ENCODE results near the gene LIMS3. TPM values are rescaled to one million over a fixed set of nuclear protein-coding genes. Genes with fewer than 3 reads are reported as not detected.
"Not testable (repeated sequence)": the region's sequence is repeated elsewhere in the genome, so short reads cannot be mapped to it uniquely, and the experiment has no call there.

The LIMS3 gene, protein sequence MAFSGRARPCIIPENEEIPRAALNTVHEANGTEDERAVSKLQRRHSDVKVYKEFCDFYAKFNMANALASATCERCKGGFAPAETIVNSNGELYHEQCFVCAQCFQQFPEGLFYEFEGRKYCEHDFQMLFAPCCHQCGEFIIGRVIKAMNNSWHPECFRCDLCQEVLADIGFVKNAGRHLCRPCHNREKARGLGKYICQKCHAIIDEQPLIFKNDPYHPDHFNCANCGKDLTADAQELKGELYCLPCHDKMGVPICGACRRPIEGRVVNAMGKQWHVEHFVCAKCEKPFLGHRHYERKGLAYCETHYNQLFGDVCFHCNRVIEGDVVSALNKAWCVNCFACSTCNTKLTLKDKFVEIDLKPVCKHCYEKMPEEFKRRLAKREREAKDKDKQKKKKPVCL
- total RNA-seq, result 6.4 TPM
- long read RNA-seq, result 0 reads

DNA sequence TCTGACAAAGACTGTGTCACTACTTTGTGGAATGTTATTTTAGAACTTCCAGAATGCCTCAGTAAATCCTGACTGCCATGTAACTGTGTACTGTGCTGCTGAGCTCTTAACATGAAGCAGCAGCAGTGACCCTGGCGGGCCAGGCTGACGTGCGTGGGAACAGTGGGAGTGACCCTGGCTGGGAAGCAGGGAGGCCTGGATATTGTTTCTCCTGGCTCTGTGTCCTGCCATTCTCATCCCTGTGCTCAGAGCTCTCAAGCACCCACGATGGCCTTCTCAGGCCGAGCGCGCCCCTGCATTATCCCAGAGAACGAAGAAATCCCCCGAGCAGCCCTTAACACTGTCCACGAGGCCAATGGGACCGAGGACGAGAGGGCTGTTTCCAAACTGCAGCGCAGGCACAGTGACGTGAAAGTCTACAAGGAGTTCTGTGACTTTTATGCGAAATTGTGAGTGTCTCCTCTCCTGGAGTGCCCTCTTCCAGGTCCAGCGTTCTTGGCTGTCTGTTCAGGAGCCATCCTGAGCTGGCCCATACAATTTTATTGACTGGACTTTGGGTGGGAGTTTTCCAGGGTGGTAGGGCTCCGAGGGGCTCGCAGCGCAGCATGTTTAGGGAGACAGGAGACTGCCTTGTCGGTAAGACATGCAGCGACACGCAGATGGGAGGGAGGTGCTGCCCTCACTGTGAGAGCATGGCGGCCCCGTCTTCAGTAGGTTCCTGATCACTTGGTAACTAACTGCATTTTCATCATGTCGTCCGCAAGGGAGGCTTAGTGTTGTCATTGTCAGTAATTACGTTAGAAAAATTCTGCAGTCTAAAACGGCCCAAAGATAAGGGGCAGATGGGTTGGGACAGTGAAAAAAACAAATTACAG is at the start of gene LIMS3:
Gene LIMS3, plus strand, starts transcription at position 227 of the 875 bp plus-strand sequence. Its CDS starts 41 bp downstream, at position 268.
- intact Hi-C loops (cut with DNase I); DNase-seq (ENCODE audit: low spot score): not testable (repeated sequence)

DNA sequence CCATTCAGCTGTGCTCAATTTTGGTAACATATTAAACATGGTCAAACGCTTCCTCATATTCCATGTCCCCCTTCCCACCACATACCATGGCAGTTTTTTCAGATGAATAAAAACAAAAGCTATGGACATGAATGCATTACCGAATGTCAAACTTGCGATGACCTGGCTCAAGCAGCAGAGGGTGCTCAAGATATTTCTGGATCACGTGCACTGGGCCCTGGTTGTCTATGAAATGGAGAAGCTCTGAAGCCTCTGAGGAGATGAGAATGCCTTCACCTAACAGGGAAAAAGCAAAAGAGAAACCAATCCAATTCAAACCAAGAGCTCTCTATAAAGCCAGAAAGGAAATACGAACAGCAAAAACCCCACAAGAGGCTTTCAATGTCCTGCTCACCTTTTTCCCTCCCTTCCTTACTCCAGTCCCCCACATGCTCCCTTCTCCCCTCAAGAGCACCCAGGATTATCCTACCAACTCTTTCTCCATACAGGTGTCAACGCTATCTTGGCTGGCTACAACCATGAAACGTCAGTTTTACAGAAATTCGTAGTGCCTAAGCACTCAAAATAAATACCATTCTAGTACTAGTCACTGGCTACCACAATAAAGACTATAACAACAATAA is 27.2 kb upstream of the LIMS3 start:
- DNase-seq (ENCODE audit: low spot score); intact Hi-C loops (cut with DNase I): not testable (repeated sequence)

DNA sequence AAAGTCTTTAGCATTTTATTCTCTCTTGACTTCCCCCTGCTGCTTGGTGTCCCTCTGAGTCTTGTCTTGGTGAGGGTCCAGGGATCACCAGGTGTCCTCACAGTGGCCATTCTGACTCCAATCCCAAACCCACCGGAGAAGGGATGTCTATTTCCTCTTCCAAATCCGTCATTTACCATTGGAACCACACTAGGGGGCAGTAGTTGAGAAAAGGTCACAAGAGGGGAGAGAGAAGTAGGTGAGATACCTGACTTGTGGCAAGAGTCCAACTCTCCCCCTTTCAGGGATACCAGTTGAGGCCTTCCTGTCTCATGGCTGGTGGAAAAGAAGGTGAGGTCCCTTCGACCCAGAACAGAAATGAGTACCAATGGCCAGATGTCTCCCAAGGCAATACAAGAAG is 21.9 kb upstream of the LIMS3 start:
- DNase-seq (ENCODE audit: low spot score); intact Hi-C loops (cut with DNase I): not testable (repeated sequence)

DNA sequence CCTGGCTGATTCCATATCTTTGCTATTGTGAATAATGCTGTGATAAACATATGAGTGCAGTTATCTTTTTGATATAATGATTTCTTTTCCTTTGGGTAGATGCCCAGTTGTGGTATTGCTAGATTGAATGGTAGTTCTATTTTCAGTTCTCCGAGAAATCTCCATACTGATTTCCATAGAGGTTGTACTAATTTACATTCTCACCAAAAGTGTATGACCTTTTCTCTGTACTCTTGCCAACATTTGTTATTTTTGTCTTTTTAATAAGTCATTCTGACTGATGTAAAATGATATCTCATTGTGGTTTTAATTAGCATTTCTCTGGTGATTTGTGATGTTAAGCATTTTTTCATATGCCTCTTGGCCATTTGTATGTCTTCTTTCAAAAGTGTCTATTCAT is 16.4 kb upstream of the LIMS3 start:
- DNase-seq (ENCODE audit: low spot score); intact Hi-C loops (cut with DNase I): not testable (repeated sequence)

DNA sequence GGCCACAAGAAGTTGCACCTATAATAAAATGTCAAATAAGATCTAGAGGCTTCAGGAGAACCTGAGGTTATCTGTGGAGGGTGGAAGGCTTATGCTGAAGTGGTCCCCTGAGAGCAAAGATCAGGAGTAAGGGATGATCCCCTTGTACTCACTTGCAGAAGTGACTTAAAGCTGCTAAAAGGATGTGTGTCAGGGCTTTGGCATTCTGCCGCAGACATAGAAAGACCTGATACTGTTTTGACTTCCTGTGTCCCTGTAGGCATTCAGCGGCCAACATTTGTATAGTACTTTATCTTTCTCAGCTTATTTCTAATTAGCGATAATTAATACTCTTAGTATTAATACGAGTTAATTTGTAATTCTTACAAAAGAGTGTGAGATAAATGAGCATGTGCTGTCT is 10.1 kb upstream of the LIMS3 start:
- DNase-seq (ENCODE audit: low spot score); intact Hi-C loops (cut with DNase I): not testable (repeated sequence)

DNA sequence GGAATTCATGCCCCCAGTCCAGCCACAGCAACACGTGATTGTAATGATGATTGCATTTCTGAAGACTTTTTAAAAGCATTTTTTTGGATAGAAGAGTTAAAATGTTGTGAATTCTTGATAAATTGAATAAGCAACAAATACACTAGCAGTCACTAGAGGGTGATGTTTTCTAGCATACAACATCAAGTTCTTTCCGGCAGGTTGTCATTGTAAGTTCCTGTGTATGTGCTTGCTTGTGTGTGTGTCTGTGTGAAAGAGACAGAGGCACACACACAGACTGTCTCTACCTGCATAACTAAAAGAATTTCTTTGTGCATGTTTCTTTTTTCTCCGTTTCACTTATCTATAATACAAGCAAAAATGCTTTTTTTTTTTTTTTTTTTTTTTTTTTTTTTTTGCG is 8.6 kb upstream of the LIMS3 start:
- intact Hi-C loops (cut with DNase I); DNase-seq (ENCODE audit: low spot score): not testable (repeated sequence)

DNA sequence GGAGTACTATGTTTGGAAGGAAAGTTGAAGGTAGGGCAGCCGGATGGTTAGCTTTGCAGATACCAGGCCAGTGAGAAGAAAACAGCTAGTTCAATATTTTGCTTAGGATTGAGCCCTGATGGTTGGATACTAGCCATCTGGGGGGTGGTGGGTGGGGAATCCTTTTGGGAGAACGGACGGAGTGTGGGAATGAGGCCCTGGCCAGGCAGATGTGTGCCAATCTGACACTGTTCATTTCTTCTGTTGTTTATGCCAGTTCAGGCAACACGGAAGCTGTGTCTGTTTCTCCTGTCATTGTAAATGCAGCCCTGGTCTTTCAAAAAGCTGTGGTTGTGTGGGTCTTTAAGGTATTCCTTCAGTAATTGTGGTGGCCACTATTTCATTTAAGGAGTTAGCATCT is 7.5 kb upstream of the LIMS3 start:
- DNase-seq (ENCODE audit: low spot score); intact Hi-C loops (cut with DNase I): not testable (repeated sequence)

DNA sequence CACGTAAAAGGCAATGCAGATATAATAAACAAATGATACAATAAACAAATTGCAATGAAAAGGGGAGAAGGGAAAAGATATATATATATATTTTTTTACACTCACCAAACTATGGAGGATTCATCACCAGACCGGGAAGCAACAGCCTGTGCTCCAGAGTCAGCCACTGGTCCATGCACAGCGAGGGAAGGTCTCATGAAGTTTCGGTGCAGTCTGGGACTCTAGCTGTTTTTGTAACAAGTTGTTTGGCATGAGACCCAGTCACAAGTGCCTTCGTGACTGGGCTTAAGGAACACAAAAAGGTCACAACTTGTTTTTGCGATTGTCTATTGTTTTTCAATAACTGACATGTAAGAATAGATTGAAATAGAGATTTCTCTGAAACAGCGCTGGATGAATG is 4.8 kb upstream of the LIMS3 start:
- intact Hi-C loops (cut with DNase I); DNase-seq (ENCODE audit: low spot score): not testable (repeated sequence)

DNA sequence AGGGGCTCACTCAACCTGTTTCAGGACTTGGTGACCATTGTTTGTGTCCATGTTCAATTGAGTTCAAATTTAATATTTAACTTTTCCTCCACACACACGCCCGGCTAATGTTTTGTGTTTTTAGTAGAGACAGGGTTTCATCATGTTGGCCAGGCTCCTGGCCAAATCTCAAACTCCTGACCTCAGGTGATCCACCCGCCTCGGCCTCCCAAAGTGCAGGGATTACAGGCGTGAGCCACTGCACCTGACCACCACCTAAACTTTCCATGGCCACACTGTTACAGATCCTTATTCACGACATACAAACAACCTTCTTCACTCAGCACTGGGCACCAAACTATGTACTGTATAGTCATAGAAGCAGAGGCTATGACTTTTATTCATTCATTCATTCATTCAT is 4.3 kb upstream of the LIMS3 start:
- intact Hi-C loops (cut with DNase I); DNase-seq (ENCODE audit: low spot score): not testable (repeated sequence)

DNA sequence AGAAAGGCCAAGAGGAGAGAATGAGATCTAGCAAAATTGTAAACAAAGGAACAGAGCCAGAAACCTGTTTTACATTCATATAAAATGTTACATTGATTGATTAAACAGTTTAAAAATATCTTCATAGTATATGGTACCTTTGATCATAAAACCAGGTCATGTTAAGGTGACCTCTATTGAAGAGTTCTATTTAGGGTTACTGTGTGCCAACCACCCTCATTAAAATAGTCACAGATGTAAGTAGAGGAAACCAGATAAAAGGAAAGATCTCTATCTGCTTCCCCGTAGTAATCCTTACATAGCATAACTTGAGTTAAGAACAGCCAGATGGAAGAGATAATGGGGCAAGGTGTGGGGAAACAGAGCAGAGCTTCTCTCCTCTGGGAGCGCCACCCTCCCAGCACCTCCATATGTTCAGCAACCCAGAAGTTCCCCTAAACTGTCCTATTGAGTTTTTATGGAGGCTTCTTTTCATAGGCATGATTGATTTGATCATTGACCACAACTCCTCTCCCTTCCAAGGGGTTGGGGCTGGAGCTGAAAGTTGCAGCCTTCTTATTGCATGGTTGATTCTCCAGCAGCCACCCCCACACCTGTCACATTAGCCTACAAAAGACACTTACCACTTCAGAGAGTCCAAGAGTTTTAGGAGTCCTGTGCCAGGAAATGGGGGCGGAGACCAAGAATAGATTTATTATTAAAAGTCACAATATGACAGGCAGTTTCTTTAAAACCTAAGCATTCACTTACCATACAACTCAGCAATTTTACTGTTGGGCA is 3.2 kb upstream of the LIMS3 start:
- intact Hi-C loops (cut with DNase I); DNase-seq (ENCODE audit: low spot score): not testable (repeated sequence)

DNA sequence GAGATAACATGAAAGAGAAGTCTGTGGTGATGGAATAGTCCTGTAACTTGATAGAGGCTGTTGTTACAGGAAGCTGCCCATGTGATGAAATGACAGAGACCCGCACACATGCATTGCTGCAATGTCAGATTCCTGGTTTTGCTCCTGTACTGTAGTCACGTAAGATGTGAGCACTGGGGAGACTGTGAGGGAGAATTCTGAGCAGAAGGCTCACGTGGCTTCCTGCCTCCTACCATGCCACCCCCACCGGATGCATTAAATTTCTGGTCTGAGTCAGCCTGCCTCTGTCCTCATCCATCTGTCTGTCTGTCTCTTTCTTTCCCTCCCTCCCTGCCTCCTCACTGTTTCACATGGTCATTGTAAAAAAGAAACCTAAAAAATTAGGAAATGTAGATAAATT is 2.3 kb upstream of the LIMS3 start:
- intact Hi-C loops (cut with DNase I); DNase-seq (ENCODE audit: low spot score): not testable (repeated sequence)

DNA sequence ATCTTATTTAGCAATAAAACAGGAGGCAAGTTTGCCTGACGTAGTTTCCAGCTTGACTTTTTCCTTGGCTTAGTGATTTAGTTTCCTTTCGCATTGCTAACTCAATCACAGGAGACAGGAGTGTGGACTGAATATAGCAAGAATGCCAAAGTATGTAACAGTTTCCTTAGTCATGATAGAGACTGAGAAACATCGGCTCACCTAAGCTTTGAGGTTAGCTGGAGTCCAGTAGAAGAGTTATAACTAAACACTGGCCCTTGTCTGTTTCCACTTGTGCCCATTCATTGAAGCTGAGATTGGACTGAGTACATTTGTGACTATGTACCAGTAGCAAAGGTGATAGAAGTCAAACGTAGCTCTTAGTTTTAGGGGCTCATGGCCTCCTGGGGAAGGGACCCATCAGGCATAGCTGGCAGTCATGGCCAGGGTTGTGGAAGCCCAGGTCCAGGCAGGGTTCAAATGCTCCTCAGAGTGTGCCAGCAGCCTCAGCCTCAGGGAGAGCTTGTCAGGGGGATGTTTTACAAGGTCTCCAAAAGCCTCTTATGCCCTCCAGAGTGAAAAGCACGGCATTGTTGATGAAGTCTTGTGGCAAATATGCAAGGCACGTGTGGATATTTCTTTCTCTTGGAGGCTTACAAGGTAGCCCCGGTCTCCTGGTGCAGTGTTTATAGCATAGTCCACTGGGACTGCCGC is 573 bp upstream of the LIMS3 start:
- intact Hi-C loops (cut with DNase I), result not testable (repeated sequence)

DNA sequence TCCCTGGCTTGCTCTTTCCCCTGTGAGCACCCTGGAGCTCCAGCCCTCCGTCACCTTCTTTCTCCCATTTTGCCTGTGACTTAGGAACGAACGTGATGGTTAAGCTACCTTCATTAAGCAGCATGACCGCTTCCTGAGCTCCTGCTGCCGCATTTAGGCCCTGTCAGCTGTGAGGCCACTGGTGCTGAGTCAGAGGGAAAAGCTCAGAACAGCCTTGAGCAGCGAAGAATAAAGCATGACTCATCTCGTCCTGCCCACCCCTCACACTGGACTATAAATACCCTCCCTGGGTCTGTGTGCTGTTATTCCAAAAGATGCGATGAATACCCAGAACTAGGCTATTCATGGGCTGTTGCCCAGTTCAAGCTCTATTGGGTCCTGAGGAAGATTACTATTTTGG is 7.3 kb downstream of the LIMS3 start:
- DNase-seq (ENCODE audit: low spot score); intact Hi-C loops (cut with DNase I): not testable (repeated sequence)

More for the DNA sequence above, 573 bp upstream of the LIMS3 start:
- not testable (repeated sequence) for DNase-seq (ENCODE audit: low spot score)

DNA sequence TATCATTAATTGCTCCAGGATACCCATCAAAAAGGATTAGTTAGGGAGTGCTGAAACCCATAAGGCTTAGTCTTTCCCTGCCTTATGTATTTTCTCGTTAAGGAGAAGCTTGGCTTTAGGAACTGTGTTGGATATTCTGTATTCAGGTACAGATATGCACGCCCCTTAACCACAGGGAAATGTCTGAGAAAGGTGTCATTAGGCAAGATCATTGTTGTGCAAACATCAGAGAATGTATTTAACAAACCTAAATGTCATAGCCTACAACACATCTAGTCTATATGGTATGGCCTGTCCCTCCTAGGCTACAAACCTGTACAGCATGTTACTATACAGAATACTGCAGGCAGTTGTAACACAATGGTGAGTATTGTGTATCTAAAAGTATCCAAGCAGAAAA is 10.1 kb downstream of the LIMS3 start:
- DNase-seq (ENCODE audit: low spot score); intact Hi-C loops (cut with DNase I): not testable (repeated sequence)

DNA sequence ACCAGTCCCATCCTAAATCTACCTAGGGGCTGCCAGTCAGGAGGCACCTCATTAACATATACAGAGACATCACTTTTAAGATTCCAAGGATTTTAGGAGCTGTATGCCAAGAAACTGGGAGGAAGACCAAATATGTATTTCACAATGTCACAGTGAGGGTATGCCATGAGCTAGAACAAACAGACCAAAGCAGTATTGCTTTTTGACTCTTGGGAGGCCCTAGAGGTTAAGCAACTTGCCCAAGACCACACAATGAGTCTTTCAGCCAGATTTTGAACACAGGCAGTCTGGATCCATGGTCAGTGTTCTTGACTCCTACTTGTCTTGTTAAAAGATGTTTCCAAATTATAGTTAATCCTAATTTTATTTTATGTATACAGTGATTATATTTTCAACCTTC is 12.3 kb downstream of the LIMS3 start:
- intact Hi-C loops (cut with DNase I); DNase-seq (ENCODE audit: low spot score): not testable (repeated sequence)

DNA sequence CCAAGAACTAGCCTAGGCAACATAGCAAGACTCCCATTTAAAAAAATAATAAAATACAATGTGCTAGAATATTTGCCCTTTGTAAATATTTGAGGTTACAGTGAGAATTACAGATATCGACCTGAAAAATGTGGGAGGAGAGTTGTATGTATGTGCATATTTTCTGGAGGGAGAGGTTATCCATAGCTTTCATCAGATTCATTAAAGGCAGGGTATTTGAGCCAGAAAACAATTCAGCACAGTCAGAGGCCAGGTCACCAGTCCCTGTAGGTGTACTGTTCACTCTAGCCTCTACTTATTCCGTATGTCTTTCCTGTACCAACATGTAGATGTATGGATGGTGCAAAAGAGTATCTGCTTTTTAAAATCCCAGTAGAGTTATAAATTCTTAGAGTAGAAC is 15.4 kb downstream of the LIMS3 start:
- DNase-seq (ENCODE audit: low spot score); intact Hi-C loops (cut with DNase I): not testable (repeated sequence)

DNA sequence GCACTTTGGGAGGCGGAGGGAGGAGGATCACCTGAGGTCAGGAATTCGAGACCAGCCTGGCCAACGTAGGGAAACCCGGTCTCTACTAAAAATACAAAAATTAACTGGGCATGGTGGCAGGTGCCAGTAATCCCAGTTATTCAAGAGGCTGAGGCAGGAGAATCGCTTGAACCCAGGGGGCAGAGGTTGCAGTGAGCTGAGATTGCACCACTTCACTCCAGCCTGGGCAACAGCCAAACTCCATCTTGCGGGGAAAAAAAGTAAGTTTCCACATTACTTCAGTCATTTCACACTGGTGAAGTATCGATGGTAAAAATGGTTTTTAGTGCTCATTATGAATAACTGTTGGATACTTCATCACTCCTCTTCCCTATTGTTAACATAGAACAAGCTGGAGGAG is 16.1 kb downstream of the LIMS3 start:
- intact Hi-C loops (cut with DNase I); DNase-seq (ENCODE audit: low spot score): not testable (repeated sequence)

DNA sequence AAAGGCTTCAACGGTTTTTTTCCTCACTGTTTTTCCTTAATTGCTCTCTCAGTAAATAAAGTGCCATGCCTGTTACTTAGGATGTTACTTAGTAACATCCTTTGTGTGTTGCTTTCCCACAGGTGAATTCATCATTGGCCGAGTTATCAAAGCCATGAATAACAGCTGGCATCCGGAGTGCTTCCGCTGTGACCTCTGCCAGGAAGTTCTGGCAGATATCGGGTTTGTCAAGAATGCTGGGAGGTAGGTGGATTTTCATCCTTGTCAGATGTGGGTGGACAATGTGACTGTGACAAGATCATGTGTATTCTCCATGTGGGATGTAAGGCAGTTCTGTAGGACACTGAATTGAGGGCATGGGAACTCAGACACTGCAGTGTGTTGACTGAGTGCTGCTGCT is 17.3 kb downstream of the LIMS3 start:
- intact Hi-C loops (cut with DNase I); DNase-seq (ENCODE audit: low spot score): not testable (repeated sequence)

Measured in cardiac septum (tissue), 1 donor.